Upper lobe of left lung (tissue), 4 donors: ENCODE measurements around the gene NAA80.
"Not testable (repeated sequence)": the region's sequence is repeated elsewhere in the genome, so short reads cannot be mapped to it uniquely, and the experiment has no call there.

Experiments used
- POLR2A ChIP-seq, 4 donors: fragments of 450-650 bp; IDR thresholded peaks; one replicate each; pipeline ENCODE4 v1.5.1; 2016 to 2017; ENCODE audit warnings: antibody characterized with exemption in 4 of 4, mild to moderate bottlenecking in 2 of 4
- POLR2AphosphoS5 ChIP-seq, 2 donors: sonication (generic); formaldehyde crosslinking; IDR thresholded peaks; one replicate each; pipeline ENCODE4 v1.5.1; 2017; ENCODE audit warnings: antibody characterized with exemption in 2 of 2
- TF ChIP-seq, protein P1 (sequence below), 6 experiments: fragments of 450-650 bp in 4 of 6; fragments of 200-600 bp in 2 of 6; sonication (generic) in 2 of 6; IDR thresholded peaks; one replicate each; pipeline ENCODE4 v1.5.1; 2016 to 2019; ENCODE audit warnings: antibody characterized with exemption in 6 of 6

DNA sequence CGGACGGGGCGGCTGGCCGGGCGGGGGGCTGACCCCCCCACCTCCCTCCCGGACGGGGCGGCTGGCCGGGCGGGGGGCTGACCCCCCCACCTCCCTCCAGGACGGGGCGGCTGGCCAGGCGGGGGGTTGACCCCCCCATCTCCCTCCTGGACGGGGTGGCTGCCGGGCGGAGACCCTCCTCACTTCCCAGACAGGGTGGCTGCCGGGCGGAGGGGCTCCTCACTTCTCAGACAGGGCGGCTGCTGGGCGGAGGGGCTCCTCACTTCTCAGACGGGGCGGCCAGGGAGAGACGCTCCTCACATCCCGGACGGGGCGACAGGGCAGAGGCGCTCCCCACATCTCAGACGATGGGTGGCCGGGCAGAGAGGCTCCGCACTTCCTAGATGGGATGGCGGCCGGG lies 12.8 kb upstream of the NAA80 start:
- not testable (repeated sequence) for TF ChIP-seq POLR2AphosphoS5, POLR2A (IDR thresholded peaks at IDR 0.05)
- TF ChIP-seq, protein P1, sequence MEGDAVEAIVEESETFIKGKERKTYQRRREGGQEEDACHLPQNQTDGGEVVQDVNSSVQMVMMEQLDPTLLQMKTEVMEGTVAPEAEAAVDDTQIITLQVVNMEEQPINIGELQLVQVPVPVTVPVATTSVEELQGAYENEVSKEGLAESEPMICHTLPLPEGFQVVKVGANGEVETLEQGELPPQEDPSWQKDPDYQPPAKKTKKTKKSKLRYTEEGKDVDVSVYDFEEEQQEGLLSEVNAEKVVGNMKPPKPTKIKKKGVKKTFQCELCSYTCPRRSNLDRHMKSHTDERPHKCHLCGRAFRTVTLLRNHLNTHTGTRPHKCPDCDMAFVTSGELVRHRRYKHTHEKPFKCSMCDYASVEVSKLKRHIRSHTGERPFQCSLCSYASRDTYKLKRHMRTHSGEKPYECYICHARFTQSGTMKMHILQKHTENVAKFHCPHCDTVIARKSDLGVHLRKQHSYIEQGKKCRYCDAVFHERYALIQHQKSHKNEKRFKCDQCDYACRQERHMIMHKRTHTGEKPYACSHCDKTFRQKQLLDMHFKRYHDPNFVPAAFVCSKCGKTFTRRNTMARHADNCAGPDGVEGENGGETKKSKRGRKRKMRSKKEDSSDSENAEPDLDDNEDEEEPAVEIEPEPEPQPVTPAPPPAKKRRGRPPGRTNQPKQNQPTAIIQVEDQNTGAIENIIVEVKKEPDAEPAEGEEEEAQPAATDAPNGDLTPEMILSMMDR (IDR thresholded peaks at IDR 0.05) = not testable (repeated sequence)
